ENCODE results near the gene OR56B1.

GRCh38 chr11:5783255-5783654, 47.0 kb downstream of the OR56B1 start, which contains the start of gene OR52N5:
- TF ChIP-seq CTCF (IDR thresholded peaks at IDR 0.05) (no peak), POLR2A (IDR thresholded peaks at IDR 0.05) (no peak), POLR2AphosphoS5 (IDR thresholded peaks at IDR 0.05) (no peak)
